Karpas-422 (cell line): ENCODE results near the gene CENPN. TPM values are rescaled to one million over a fixed set of nuclear protein-coding genes. Genes with fewer than 3 reads are reported as not detected.

Experiments
- DNase-seq: peaks from one replicate; pipeline ENCODE4 v3.0.0-alpha.2; 2015
- H2AFZ ChIP-seq: fragments of 200-600 bp; sonication (generic); 2 replicates; pipeline ENCODE4 v1.6.1; 2014; ENCODE audit warnings: antibody characterized with exemption, low read length, mixed read lengths
- H3K27ac ChIP-seq: fragments of 200-600 bp; sonication (generic); 2 replicates; pipeline ENCODE4 v1.5.1; 2014; ENCODE audit warnings: mild to moderate bottlenecking, low read length, moderate library complexity
- H3K27me3 ChIP-seq: fragments of 200-600 bp; sonication (generic); 2 replicates; pipeline ENCODE4 v1.6.1; 2014; ENCODE audit warnings: low read length, mixed read lengths
- H3K36me3 ChIP-seq: fragments of 200-600 bp; sonication (generic); 2 replicates; pipeline ENCODE4 v1.6.1; 2014; ENCODE audit warnings: low read length, mixed read lengths; ENCODE audit not compliant: insufficient read depth
- H3K4me1 ChIP-seq: fragments of 200-600 bp; sonication (generic); 2 replicates; pipeline ENCODE4 v1.6.1; 2014; ENCODE audit warnings: mild to moderate bottlenecking, low read length, mixed read lengths
- H3K4me2 ChIP-seq: fragments of 200-600 bp; sonication (generic); 2 replicates; pipeline ENCODE4 v1.6.1; 2014; ENCODE audit warnings: low read length, low read depth, mild to moderate bottlenecking; ENCODE audit not compliant: poor library complexity, severe bottlenecking
- H3K4me3 ChIP-seq: fragments of 200-600 bp; sonication (generic); 2 replicates; pipeline ENCODE4 v1.5.1; 2014; ENCODE audit warnings: mild to moderate bottlenecking, antibody characterized with exemption, low read length, mixed read lengths
- H3K79me2 ChIP-seq: fragments of 200-600 bp; sonication (generic); 2 replicates; pipeline ENCODE4 v1.6.1; 2014; ENCODE audit warnings: mild to moderate bottlenecking, low read length, mixed read lengths
- H3K9ac ChIP-seq: fragments of 200-600 bp; sonication (generic); 2 replicates; pipeline ENCODE4 v1.6.0; 2014; ENCODE audit warnings: low read length
- H3K9me2 ChIP-seq: fragments of 200-600 bp; sonication (generic), shearing (Covaris generic); replicated peaks from 2 replicates; pipeline ENCODE4 v1.6.0; 2014; ENCODE audit warnings: mild to moderate bottlenecking, low read length, moderate library complexity; ENCODE audit not compliant: insufficient read depth
- H3K9me3 ChIP-seq: fragments of 300-700, 200-600 bp; sonication (generic); 2 replicates; pipeline ENCODE4 v1.6.1; 2014; ENCODE audit warnings: low read length, mixed read lengths
- H4K20me1 ChIP-seq: fragments of 200-600 bp; sonication (generic); 2 replicates; pipeline ENCODE4 v1.6.1; 2014; ENCODE audit warnings: mild to moderate bottlenecking, antibody characterized with exemption, low read length, low read depth; ENCODE audit not compliant: insufficient read depth
- total RNA-seq: library from RNA; depleted of rRNA; stranded (reverse); fragments of >200 nt; shearing (Covaris generic); gene quantifications from 2 replicates; pipeline ENCODE4 v1.2.3, GENCODE V29; 2014; ENCODE audit warnings: low replicate concordance

Gene CENPN
- total RNA-seq, 1 experiment from 2014 or later, result 24.4 TPM

DNA sequence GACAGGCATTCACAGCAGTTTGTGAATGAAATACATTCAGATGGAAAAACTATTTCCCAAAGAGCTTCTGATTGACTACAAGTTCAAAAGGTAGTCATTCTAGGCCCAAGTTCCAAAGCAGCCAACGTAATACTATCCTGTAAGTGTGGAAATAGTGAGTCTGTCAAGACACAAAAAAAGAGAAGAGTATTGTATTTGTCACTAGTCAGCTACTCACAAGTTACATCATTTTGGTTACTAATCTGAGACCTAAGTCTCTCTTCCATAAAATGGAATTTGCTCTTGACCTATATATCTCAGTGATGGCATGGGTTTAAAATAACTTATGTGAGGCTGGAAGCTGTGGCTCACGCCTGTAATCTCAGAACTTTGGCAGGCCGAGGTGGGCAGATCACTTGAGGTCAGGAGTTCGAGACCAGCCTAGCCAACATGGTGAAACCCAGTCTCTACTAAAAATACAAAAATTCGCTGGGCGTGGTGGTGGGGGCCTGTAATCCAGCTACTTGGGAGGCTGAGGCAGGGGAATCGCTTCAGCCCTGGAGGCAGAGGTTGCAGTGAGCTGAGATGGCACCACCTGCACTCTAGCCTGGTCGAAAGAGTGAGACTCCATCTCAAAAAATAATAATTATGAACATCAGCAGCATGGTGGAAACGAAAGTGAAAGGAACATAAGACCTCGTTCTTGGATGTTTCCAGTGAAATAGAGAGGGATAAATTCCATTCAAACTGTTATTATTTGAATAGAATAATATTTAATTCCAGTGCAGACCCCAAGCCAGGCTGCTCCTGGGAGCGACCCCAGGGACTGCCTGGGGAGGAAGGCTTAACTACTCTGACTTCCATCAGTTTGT is 3.2 kb upstream of the CENPN start:
- Histone ChIP-seq H3K79me2 (peaks cover 91% of the 10 kb centered on the region), H3K27ac (no peak overlapping the region), H3K4me3 (peak overlapping the region; percentile 10; the same call in 1 of the 2 replicates), H3K4me1 (peaks cover 40% of the 10 kb centered on the region), H4K20me1 (peaks cover 5% of the 10 kb centered on the region; the same call in 1 of the 2 replicates), H3K9me2 (no peaks in the 10 kb centered on the region), H3K27me3 (no peaks in the 10 kb centered on the region), H3K9me3 (no peaks in the 10 kb centered on the region), H3K9ac (peak overlapping the region; percentile 31), H2AFZ (no peak overlapping the region), H3K36me3 (peaks cover 4% of the 10 kb centered on the region; the same call in 1 of the 2 replicates), H3K4me2 (peak overlapping the region; percentile 76)
- no peak for DNase-seq

DNA sequence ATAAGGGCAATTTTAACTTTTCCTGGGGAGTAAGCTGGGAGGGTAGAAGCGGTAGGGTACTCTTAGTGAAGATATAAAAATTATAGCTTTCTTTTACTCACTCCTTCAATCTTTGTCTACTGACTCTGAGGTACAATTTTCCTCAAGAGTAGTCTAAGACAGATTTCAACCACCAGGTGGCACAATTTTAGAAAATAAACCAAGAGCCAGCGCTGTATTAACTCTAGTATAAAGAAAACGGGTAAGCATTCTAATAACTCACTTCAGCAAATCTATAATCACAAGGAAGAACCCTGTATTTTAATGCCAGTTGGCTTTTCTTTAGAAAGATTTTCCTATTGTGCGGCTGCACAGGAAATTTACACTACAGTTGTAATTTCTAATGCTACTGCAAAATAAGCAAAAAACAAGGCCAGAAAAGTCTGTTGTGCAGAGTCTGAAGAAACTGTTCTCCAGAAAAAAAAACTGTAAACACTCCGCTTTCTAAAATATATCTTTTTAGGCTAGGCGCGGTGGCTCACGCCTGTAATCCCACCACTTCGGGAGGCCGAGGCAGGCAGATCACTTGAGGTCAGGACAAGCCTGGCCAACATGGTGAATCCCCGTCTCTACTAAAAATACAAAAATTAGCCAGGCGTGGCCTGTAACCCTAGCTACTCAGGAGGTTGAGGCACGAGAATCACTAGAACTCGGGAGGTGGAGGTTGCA is 2.2 kb upstream of the CENPN start:
- Histone ChIP-seq H3K27ac (no peak overlapping the region), H3K27me3 (no peaks in the 10 kb centered on the region), H3K9ac (peak overlapping the region; percentile 31), H3K9me2 (no peaks in the 10 kb centered on the region), H2AFZ (no peak overlapping the region), H3K9me3 (no peaks in the 10 kb centered on the region), H3K4me1 (peaks cover 46% of the 10 kb centered on the region), H3K4me2 (peak overlapping the region; percentile 76), H3K79me2 (peaks cover 91% of the 10 kb centered on the region), H3K36me3 (peaks cover 11% of the 10 kb centered on the region; the same call in 1 of the 2 replicates), H4K20me1 (peaks cover 5% of the 10 kb centered on the region; the same call in 1 of the 2 replicates), H3K4me3 (peak overlapping the region; percentile 44)
- DNase-seq, result peak; percentile 89

DNA sequence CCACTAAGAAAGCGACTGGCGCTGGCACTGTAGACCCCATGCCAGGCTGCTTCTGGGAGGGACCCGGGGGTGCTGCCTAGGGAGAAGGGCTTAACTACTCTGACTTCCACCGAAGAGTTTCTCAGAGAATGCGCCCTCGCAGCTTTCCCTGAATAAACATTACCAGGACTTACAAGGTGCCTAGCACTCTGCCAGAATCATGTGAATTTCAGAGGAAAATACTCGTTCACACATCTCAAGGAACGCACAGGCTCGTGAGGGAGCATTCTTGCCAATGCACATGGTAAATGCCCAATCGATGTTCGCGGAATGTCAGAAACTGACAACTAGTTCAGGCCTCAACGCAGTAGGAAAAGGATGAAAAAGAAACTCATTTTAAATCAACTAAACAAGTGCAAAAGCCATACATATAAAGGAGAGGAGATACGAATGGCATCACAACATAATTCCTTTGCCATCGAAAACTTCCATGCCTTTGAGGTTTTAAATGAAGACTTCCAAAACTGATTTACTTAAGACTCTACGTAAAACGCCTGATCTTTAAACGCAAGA is 1.3 kb upstream of the CENPN start:
- Histone ChIP-seq H4K20me1 (peaks cover 5% of the 10 kb centered on the region; the same call in 1 of the 2 replicates), H2AFZ (no peak overlapping the region), H3K36me3 (peaks cover 11% of the 10 kb centered on the region; the same call in 1 of the 2 replicates), H3K9ac (peak overlapping the region; percentile 97), H3K9me2 (no peaks in the 10 kb centered on the region), H3K79me2 (peaks cover 91% of the 10 kb centered on the region), H3K4me1 (peaks cover 46% of the 10 kb centered on the region), H3K9me3 (no peaks in the 10 kb centered on the region), H3K27ac (no peak overlapping the region; the same call in 1 of the 2 replicates), H3K27me3 (no peaks in the 10 kb centered on the region), H3K4me2 (peak overlapping the region; percentile 76), H3K4me3 (peak overlapping the region; percentile 98)
- DNase-seq, result no peak

DNA sequence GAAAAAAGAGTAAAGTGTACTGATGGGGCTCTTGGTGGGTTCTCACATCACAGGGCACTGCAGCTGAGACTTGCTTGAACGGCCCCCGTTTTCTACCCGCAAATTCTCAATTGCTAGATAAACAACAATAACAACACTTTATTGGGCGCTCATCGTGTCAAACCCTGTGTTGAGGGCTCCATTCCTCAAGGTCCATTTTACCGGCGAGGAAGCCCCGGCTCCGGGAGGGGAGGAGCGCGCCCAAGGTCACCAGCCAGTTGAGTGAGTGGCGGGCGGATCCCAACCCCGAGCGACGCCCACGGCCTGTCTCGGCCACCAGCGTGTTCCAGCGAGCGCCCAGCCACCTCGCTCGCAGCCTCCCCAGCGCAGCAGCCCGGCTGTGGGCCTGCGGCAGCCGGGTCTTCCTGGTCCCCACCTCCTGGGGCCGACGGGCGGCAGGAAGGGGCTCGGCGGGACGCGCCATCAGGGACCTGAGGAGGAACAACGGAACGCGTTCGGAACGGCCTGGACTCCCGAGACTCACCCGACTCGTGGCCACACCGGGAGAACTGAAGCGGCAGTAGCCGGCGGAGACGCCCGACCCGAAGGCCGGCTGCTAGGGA is 702 bp upstream of the CENPN start:
- DNase-seq, result peak; percentile 83
- Histone ChIP-seq H4K20me1 (peaks cover 5% of the 10 kb centered on the region; the same call in 1 of the 2 replicates), H3K9ac (peak overlapping the region; percentile 97), H3K4me1 (peaks cover 46% of the 10 kb centered on the region), H3K79me2 (peaks cover 91% of the 10 kb centered on the region), H3K36me3 (peaks cover 7% of the 10 kb centered on the region; the same call in 1 of the 2 replicates), H3K4me2 (peak overlapping the region; percentile 76), H3K27me3 (no peaks in the 10 kb centered on the region), H3K27ac (peak overlapping the region; percentile 82), H3K4me3 (peak overlapping the region; percentile 98), H3K9me2 (no peaks in the 10 kb centered on the region), H2AFZ (peak overlapping the region; percentile 76; the same call in 1 of the 2 replicates), H3K9me3 (no peaks in the 10 kb centered on the region)

DNA sequence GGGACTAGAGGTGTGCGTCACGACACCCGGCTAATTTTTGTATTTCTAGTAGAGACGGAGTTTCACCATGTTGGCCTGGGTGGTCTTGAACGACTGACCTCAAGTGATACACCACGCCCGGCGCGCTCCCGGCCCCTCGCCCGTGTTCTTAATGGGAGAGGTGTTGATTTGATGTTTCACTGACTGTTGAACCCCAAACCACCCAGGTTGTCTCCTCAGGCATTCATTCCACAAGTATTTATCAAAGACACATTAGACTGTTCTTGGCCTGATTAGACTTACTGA is 1.4 kb downstream of the CENPN start:
- H4K20me1 ChIP-seq, result peaks cover 5% of the 10 kb centered on the region; the same call in 1 of the 2 replicates
- H3K4me2 ChIP-seq, result peak overlapping the region; percentile 76
- no peaks in the 10 kb centered on the region for H3K9me3 ChIP-seq
- H3K36me3 ChIP-seq, result peaks cover 12% of the 10 kb centered on the region; the same call in 1 of the 2 replicates
- peak overlapping the region; percentile 98 for H3K4me3 ChIP-seq
- H3K27ac ChIP-seq, result peak overlapping the region; percentile 82
- DNase-seq, result no peak
- H3K4me1 ChIP-seq, result peaks cover 36% of the 10 kb centered on the region
- H3K9ac ChIP-seq, result peak overlapping the region; percentile 97
- H3K27me3 ChIP-seq, result no peaks in the 10 kb centered on the region
- no peaks in the 10 kb centered on the region for H3K9me2 ChIP-seq
- H2AFZ ChIP-seq, result no peak overlapping the region
- peaks cover 79% of the 10 kb centered on the region for H3K79me2 ChIP-seq

DNA sequence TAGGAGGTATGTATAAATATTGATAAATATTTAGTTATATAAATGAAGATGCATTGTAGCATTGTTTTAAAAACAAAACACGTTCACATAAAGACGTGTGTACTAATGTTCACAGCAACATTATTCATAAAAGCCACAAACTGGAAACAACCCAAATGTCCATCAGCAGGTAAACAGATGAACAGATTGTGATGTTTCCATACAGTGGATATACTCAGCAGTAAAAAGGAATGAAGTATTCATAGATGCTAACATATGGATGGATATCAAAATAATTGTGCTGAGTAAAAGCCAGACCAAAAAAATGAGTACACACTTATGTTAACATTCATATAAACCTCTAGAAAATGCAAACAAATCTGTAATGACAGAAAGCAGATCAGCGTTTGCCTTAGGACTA is 6.0 kb downstream of the CENPN start:
- DNase-seq, result no peak
- Histone ChIP-seq H3K4me1 (peaks cover 14% of the 10 kb centered on the region), H3K4me2 (no peak overlapping the region), H3K9me3 (no peaks in the 10 kb centered on the region), H3K9ac (no peak overlapping the region), H3K27ac (no peak overlapping the region), H4K20me1 (0 out of 2 replicates have a peak, but pooled peaks cover 4% of the 10 kb centered on the region), H3K4me3 (no peak overlapping the region), H3K27me3 (no peaks in the 10 kb centered on the region), H2AFZ (no peak overlapping the region), H3K9me2 (no peaks in the 10 kb centered on the region), H3K36me3 (peaks cover 44% of the 10 kb centered on the region), H3K79me2 (peaks cover 43% of the 10 kb centered on the region)

DNA sequence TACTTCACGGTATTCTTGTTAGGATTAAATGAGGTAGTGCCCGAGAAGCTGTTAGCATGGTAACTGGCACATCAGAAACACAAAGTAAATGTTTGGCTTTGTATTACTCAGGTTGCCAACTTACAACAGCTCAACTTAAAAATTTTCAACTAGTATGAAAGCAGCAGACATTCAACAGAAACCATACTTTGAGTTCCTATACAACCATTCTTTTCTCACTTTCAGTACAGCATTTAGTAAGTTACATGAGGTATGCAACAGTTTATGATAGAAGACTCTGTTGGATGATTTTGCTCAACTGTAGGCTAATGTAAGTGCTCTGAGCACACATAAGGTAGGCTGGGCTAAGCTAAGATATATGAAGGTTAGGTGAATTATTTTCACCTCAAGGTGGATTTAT is 7.7 kb downstream of the CENPN start:
- no peaks in the 10 kb centered on the region for H3K9me2 ChIP-seq
- H3K9ac ChIP-seq, result no peak overlapping the region
- peaks cover 26% of the 10 kb centered on the region for H3K79me2 ChIP-seq
- H4K20me1 ChIP-seq, result no peaks in the 10 kb centered on the region
- H3K4me3 ChIP-seq, result no peak overlapping the region
- H3K9me3 ChIP-seq, result no peaks in the 10 kb centered on the region
- H3K4me1 ChIP-seq, result no peaks in the 10 kb centered on the region
- H3K27me3 ChIP-seq, result no peaks in the 10 kb centered on the region
- peaks cover 50% of the 10 kb centered on the region for H3K36me3 ChIP-seq
- no peak overlapping the region for H3K4me2 ChIP-seq
- H3K27ac ChIP-seq, result no peak overlapping the region
- DNase-seq, result no peak
- no peak overlapping the region for H2AFZ ChIP-seq
